Memory B cell (primary cell): ENCODE data around the gene APOOL.
"Not testable (repeated sequence)": the region's sequence is repeated elsewhere in the genome, so short reads cannot be mapped to it uniquely, and the experiment has no call there.

Source experiments
- ATAC-seq: fragments of 150-1000 bp; cut with Tn5 transposase; 2 replicates; pipeline ENCODE4 v1.10.0; 2021; ENCODE audit warnings: low read depth, mild to moderate bottlenecking, moderate library complexity
- DNase-seq, 2 donors: peaks; one replicate each; pipeline ENCODE4 v3.0.0; 2022; ENCODE audit warnings: low spot score in 2 of 2
- H3K27ac Mint-ChIP-seq: one replicate; pipeline ENCODE4 v1.8.0; 2022; ENCODE audit warnings: mild to moderate bottlenecking, moderate library complexity, mixed read lengths
- H3K27me3 Mint-ChIP-seq: one replicate; pipeline ENCODE4 v1.8.0; 2022; ENCODE audit warnings: mixed read lengths
- H3K36me3 Mint-ChIP-seq: one replicate; pipeline ENCODE4 v1.8.0; 2022; ENCODE audit warnings: mild to moderate bottlenecking, mixed read lengths
- H3K4me1 Mint-ChIP-seq: one replicate; pipeline ENCODE4 v1.8.0; 2022; ENCODE audit warnings: mixed read lengths
- H3K4me3 Mint-ChIP-seq: one replicate; pipeline ENCODE4 v1.8.0; 2022; ENCODE audit warnings: mild to moderate bottlenecking, moderate library complexity, mixed read lengths
- H3K9me3 Mint-ChIP-seq: one replicate; pipeline ENCODE4 v1.8.0; 2022; ENCODE audit warnings: mixed read lengths

APOOL gene

DNA sequence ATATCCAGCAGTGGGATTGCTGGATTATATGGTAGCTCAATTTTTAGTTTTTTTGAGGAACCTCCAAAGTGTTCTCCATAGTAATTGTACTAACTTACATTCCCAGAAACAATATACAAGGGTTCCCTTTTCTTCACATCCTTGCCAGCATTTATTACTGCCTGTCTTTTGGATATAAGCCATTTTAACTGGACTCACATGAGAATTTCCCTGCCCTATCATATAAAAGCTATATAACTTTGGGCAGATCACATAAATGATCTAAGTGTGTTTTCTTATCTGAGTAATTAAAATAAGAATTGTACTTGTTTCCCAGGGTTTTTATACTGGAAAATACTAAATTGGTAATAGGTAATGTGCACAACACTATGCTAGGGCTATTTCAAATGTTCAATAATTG, 25.4 kb downstream of the APOOL start:
- peaks cover 1% of the 10 kb centered on the region for H3K9me3 Mint-ChIP-seq
- no peak overlapping the region for H3K4me3 Mint-ChIP-seq
- ATAC-seq (no peak), DNase-seq (no peak)
- no peaks in the 10 kb centered on the region for H3K27me3 Mint-ChIP-seq
- no peak overlapping the region for H3K27ac Mint-ChIP-seq
- H3K4me1 Mint-ChIP-seq = no peaks in the 10 kb centered on the region
- H3K36me3 Mint-ChIP-seq = peaks cover 7% of the 10 kb centered on the region

- DNase-seq (no peak), ATAC-seq (no peak)
- H3K4me3 Mint-ChIP-seq = no peak overlapping the region
- no peak overlapping the region for H3K27ac Mint-ChIP-seq
- H3K27me3 Mint-ChIP-seq = no peaks in the 10 kb centered on the region
- H3K9me3 Mint-ChIP-seq = peaks cover 1% of the 10 kb centered on the region
- H3K36me3 Mint-ChIP-seq = peaks cover 7% of the 10 kb centered on the region
- H3K4me1 Mint-ChIP-seq = no peaks in the 10 kb centered on the region
These were observed 27.8 kb downstream of the APOOL start for GRCh38 chrX:85031505-85031904.

DNA sequence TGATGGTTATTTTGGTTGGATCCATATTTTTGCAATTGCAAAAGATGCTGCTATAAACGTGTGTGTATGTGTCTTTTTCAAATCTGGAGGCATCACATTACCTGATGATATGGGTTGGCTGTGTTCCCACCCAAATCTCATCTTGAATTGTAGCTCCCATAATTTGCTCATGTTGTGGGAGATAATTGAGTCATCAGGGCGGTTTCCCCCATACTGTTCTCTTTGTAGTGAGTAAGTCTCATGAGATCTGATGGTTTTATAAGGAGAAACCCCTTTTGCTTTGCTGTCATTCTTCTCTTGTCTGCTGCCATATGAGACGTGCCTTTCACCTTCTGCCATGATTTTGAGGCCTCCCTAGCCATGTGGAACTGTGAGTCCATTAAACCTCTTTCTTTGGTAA, 33.4 kb downstream of the APOOL start:
- no peaks in the 10 kb centered on the region for H3K27me3 Mint-ChIP-seq
- no peak overlapping the region for H3K4me3 Mint-ChIP-seq
- DNase-seq (no peak), ATAC-seq (no peak)
- peaks cover 12% of the 10 kb centered on the region for H3K4me1 Mint-ChIP-seq
- no peak overlapping the region for H3K27ac Mint-ChIP-seq
- peaks cover 6% of the 10 kb centered on the region for H3K9me3 Mint-ChIP-seq
- H3K36me3 Mint-ChIP-seq = peaks cover 20% of the 10 kb centered on the region

DNA sequence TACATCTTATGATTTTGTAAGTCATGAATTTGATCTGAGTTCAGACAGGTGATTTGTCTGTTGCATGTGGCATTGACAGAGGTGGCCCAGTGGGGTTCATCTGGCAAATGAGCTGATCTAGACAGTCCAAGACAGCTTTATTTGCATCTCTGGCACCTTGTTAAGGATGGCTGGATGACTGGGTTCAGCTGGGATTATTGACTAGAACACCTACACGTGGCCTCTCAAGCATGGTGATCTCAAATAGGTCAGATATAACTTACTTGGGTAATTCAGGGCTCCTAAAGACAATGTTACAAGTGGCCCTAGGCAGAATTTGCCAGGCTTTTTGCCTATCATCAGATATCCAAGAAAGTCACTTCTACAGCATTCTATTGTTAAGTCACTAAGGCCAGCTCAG, 48.0 kb downstream of the APOOL start:
- ATAC-seq (no peak), DNase-seq (no peak)
- no peaks in the 10 kb centered on the region for H3K9me3 Mint-ChIP-seq
- H3K4me1 Mint-ChIP-seq = no peaks in the 10 kb centered on the region
- no peak overlapping the region for H3K27ac Mint-ChIP-seq
- H3K27me3 Mint-ChIP-seq = no peaks in the 10 kb centered on the region
- H3K36me3 Mint-ChIP-seq = peaks cover 4% of the 10 kb centered on the region
- no peak overlapping the region for H3K4me3 Mint-ChIP-seq

- H3K27ac Mint-ChIP-seq = no peak overlapping the region
- H3K27me3 Mint-ChIP-seq = no peaks in the 10 kb centered on the region
- H3K9me3 Mint-ChIP-seq = no peaks in the 10 kb centered on the region
- no peaks in the 10 kb centered on the region for H3K4me1 Mint-ChIP-seq
- no peak overlapping the region for H3K4me3 Mint-ChIP-seq
- ATAC-seq (no peak), DNase-seq (no peak)
- peaks cover 6% of the 10 kb centered on the region for H3K36me3 Mint-ChIP-seq
These were observed 48.5 kb downstream of the APOOL start for GRCh38 chrX:85052205-85052604.

DNA sequence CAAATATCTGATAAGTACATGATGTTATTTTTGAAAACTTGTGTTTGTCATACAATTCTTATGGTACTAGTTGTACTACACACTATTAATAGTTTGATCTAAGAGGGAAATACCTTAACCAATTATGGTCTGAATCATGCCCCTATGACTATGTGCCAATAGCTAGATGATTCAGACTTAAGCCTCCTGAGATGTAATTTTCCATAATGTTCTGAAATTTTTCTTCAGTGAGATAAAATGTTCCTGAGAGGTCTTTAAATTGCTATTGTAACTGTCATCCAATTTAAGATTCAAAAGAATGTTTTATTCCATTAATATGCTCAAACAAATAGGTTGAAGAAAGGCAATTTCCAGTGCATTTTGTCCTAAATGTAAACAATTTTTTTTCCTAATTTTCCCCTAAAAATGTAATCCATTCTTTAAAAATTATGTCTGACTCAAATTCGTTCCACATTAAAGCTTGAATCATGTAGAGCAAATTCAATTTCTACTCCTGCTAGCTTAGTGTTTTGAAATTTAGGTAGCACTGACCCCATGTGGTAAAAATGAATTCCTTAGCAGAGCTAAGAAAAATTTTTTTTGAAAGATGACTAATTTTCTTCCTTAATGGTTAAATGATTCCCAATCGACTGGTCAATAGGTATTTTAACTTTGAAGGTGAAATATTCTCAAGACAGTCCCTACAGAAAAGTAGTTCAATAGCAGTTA, 49.1 kb downstream of the APOOL start:
- Mint-ChIP-seq H3K36me3 (peaks cover 4% of the 10 kb centered on the region), H3K27me3 (no peaks in the 10 kb centered on the region), H3K9me3 (no peaks in the 10 kb centered on the region), H3K4me3 (no peak overlapping the region), H3K27ac (no peak overlapping the region), H3K4me1 (no peaks in the 10 kb centered on the region)
- DNase-seq = no peak
- ATAC-seq = no peak

DNA sequence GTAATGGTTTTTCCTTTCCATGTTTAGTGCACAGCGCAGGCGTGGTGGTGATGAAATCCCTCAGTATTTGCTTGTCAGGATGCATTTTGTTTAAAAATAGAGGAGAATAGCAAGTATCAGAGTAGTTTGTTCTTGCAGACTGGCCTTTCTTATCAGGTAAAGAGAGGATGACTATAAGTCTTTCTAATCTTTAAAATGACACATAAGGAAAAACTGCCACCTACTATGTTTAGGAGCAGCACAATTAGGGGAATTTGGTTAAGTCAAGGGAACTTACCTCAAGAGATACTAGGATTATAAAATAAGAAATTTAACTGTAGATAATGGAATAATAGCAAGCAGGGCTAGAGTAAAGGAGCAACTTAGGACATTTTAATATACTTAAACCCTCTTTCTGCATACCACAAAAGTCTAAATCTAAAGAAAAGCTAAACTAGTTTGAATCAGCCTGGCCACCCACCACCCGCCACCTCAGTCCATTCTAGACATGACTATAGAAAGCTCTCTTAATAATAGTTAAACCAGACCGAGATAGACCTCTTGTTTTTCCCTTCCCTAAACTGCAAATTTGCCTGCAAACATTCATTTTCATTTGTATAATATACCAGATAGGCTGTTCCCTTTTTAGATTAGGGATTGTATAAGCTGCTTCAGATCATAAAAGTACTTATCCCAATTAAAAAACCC, 62.0 kb downstream of the APOOL start:
- no peak for DNase-seq
- no peak for ATAC-seq
- Mint-ChIP-seq H3K36me3 (peaks cover 27% of the 10 kb centered on the region), H3K4me1 (no peaks in the 10 kb centered on the region), H3K27ac (no peak overlapping the region), H3K4me3 (no peak overlapping the region), H3K27me3 (no peaks in the 10 kb centered on the region), H3K9me3 (no peaks in the 10 kb centered on the region)

DNA sequence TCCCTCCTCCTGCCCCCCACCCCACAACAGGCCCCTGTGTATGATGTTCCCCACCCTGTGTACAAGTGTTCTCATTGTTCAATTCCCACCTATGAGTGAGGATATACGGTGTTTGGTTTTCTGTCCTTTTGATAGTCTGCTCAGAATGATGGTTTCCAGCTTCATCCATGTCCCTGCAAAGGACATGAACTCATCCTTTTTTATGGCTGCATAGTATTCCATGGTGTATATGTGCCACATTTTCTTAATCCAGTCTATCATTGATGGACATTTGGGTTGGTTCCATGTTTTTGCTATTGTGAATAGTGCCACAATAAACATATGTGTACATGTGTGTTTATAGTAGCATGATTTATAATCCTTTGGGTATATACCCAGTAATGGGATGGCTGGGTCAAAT, 73.6 kb downstream of the APOOL start:
- H3K9me3 Mint-ChIP-seq, ATAC-seq, H3K27me3 Mint-ChIP-seq, DNase-seq, H3K27ac Mint-ChIP-seq, H3K4me1 Mint-ChIP-seq, H3K4me3 Mint-ChIP-seq: not testable (repeated sequence)
- H3K36me3 Mint-ChIP-seq = peaks cover 19% of the 10 kb centered on the region

DNA sequence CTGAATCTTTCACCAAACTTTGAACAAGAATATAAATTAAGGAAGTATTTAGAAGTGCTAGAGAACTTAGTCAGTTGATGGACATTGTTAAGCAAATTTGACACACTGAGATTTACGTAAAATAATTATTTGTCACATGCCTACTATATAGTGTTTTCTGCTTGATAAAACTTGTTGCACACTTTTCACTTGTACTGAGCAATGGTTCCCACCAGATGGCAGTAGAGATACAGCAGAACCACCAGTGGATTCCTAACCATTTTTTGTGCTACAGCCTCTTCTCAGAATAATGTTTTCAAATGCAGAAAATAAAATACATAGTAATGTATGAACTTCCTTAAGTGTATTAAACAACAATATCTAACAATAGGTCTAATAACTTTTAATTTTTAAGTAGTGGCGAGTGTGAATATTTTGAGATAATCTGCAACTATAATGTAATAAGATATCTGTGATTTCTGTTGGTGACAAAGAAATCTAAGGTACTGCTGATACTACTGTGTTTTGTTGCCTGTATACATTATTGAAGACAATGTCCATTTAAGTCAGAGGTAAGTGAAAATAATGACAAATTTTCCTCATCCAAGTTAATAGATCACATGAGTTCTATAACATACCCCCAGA, 81.2 kb downstream of the APOOL start:
- DNase-seq = no peak
- H3K4me1 Mint-ChIP-seq = no peaks in the 10 kb centered on the region

GRCh38 chrX:85089321-85089840, 85.7 kb downstream of the APOOL start:
- no peaks in the 10 kb centered on the region for H3K9me3 Mint-ChIP-seq
- H3K27ac Mint-ChIP-seq = no peak overlapping the region

More for the DNA sequence above, 81.2 kb downstream of the APOOL start:
- Mint-ChIP-seq H3K4me3 (no peak overlapping the region), H3K27ac (no peak overlapping the region), H3K27me3 (no peaks in the 10 kb centered on the region), H3K9me3 (no peaks in the 10 kb centered on the region), H3K36me3 (peaks cover 29% of the 10 kb centered on the region)
- no peak for ATAC-seq

DNA sequence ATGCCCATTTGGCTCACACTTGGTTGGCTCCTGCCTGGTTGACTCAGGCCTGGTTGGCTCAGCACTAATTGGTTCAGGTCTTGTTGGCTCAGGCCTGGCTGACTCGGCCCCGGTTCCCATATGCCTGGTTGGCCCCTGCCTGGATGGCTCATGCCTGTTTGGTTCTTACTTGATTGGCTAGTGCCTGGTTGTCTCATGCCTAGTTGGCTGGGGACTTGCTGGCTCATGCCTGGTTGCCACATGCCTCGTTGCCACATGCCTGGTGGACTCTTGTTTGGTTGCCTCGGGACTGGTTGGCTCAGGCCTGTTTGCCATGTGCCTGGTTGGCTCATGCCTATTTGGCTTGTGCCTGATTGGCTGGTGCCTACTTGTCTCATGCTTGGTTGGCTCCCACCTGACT, 103.7 kb downstream of the APOOL start:
- Mint-ChIP-seq H3K9me3 (no peaks in the 10 kb centered on the region), H3K4me1 (peaks cover 1% of the 10 kb centered on the region), H3K27ac (no peak overlapping the region), H3K4me3 (no peak overlapping the region), H3K36me3 (no peaks in the 10 kb centered on the region), H3K27me3 (no peaks in the 10 kb centered on the region)
- DNase-seq (no peak), ATAC-seq (no peak)

More at GRCh38 chrX:85089321-85089840, 85.7 kb downstream of the APOOL start:
- H3K27me3 Mint-ChIP-seq = no peaks in the 10 kb centered on the region
- DNase-seq = no peak
- H3K4me1 Mint-ChIP-seq = no peaks in the 10 kb centered on the region
- peaks cover 35% of the 10 kb centered on the region for H3K36me3 Mint-ChIP-seq
- H3K4me3 Mint-ChIP-seq = no peak overlapping the region
- ATAC-seq = no peak

GRCh38 chrX:85108165-85108564, 104.5 kb downstream of the APOOL start:
- Mint-ChIP-seq H3K4me3 (no peak overlapping the region), H3K4me1 (peaks cover 2% of the 10 kb centered on the region), H3K36me3 (no peaks in the 10 kb centered on the region), H3K9me3 (no peaks in the 10 kb centered on the region), H3K27me3 (no peaks in the 10 kb centered on the region), H3K27ac (no peak overlapping the region)
- no peak for DNase-seq
- ATAC-seq = no peak

DNA sequence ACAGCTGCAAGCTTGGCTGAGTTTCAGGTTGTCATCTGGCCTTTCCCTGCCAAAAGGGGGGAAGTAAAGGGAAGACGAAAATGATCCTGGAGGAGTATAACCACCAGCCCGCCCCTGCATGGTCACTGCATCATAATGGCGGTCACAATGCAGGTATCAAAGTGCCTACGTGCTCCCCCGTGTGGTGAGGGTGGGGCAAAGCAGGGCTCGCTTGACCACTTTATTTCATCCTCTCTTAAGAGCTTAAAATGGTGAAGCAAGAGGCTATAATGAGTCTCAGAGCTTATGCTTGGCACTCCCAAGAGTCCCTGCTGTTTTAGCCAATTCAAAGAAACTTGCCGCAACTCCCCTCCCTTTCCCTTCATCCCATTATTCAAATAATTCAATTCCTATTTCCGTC, 105.6 kb downstream of the APOOL start:
- Mint-ChIP-seq H3K27ac (no peak overlapping the region), H3K4me3 (no peak overlapping the region), H3K36me3 (no peaks in the 10 kb centered on the region), H3K4me1 (peaks cover 2% of the 10 kb centered on the region), H3K9me3 (no peaks in the 10 kb centered on the region), H3K27me3 (no peaks in the 10 kb centered on the region)
- DNase-seq = no peak
- no peak for ATAC-seq

GRCh38 chrX:85111347-85111746, 107.7 kb downstream of the APOOL start:
- Mint-ChIP-seq H3K36me3 (no peaks in the 10 kb centered on the region), H3K4me3 (no peak overlapping the region), H3K27me3 (no peaks in the 10 kb centered on the region), H3K27ac (no peak overlapping the region), H3K4me1 (peaks cover 2% of the 10 kb centered on the region), H3K9me3 (no peaks in the 10 kb centered on the region)
- ATAC-seq (no peak), DNase-seq (no peak)
